ENCODE measurements around the gene BBX. TPM values are rescaled to one million over a fixed set of nuclear protein-coding genes. Genes with fewer than 3 reads are reported as not detected.

The BBX gene
- total RNA-seq, 2 donors from 2014 or later = 94.7 to 226 TPM

GRCh38 chr3:107531917-107532469 lies 9.2 kb downstream of the BBX start:
- intact Hi-C loops (cut with DNase I) = no loop called here

DNA sequence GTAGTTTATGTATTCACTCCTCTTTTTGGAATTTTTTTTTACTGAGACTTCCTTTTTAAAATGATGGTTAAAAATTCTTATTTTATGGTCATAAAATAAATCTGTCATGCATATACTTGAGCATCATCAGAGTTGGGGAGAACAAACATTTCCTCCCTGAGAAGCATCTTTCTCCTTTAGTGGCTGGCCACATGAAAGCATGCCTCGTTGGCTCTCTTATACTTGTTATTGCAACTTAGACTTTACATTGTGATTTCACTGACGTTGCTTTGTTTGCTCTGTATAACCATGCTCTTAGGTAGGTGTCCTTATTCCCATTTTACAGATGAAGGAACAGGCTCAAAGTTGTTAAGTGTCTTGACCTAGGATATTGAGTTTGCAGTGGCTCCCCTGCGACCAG lies 18.1 kb downstream of the BBX start:
- Histone ChIP-seq H3K27me3 (replicated peaks; ENCODE audit: insufficient read depth) (no peaks in the 10 kb centered on the region), H3K36me3 (no peaks in the 10 kb centered on the region), H3K4me1 (replicated peaks) (no peaks in the 10 kb centered on the region), H3K27ac (no peak overlapping the region), H3K9me3 (no peaks in the 10 kb centered on the region), H3K4me3 (no peak overlapping the region)
- intact Hi-C loops (cut with DNase I) = no loop called here
- no peak for DNase-seq (ENCODE audit: low spot score)
- no peak for TF ChIP-seq CTCF (IDR thresholded peaks at IDR 0.05)
- TF ChIP-seq POLR2AphosphoS5 (IDR thresholded peaks at IDR 0.05) = no peak
- no peak for TF ChIP-seq POLR2A (IDR thresholded peaks at IDR 0.05)
- 63% methylated on average over 3 of the region's 3 CpGs for WGBS

More at GRCh38 chr3:107531917-107532469, 9.2 kb downstream of the BBX start:
- H3K27me3 ChIP-seq (replicated peaks; ENCODE audit: insufficient read depth) = no peaks in the 10 kb centered on the region
- H3K36me3 ChIP-seq = no peaks in the 10 kb centered on the region
- TF ChIP-seq CTCF (IDR thresholded peaks at IDR 0.05) (no peak), POLR2A (IDR thresholded peaks at IDR 0.05) (no peak), POLR2AphosphoS5 (IDR thresholded peaks at IDR 0.05) (no peak)
- H3K4me1 ChIP-seq (replicated peaks) = no peaks in the 10 kb centered on the region
- no peaks in the 10 kb centered on the region for H3K9me3 ChIP-seq
- 94% methylated on average over 9 of the region's 9 CpGs for WGBS
- DNase-seq (ENCODE audit: low spot score) = no peak
- H3K27ac ChIP-seq = no peak overlapping the region
- H3K4me3 ChIP-seq = no peak overlapping the region

GRCh38 chr3:107542665-107543064 lies 19.9 kb downstream of the BBX start:
- Histone ChIP-seq H3K4me3 (no peak overlapping the region), H3K27ac (no peak overlapping the region), H3K36me3 (no peaks in the 10 kb centered on the region), H3K4me1 (replicated peaks) (no peaks in the 10 kb centered on the region), H3K27me3 (replicated peaks; ENCODE audit: insufficient read depth) (no peaks in the 10 kb centered on the region), H3K9me3 (no peaks in the 10 kb centered on the region)
- TF ChIP-seq POLR2AphosphoS5 (IDR thresholded peaks at IDR 0.05) (no peak), CTCF (IDR thresholded peaks at IDR 0.05) (no peak), POLR2A (IDR thresholded peaks at IDR 0.05) (no peak)
- 74% methylated on average over 2 of the region's 2 CpGs for WGBS
- intact Hi-C loops (cut with DNase I) = no loop called here
- no peak for DNase-seq (ENCODE audit: low spot score)

DNA sequence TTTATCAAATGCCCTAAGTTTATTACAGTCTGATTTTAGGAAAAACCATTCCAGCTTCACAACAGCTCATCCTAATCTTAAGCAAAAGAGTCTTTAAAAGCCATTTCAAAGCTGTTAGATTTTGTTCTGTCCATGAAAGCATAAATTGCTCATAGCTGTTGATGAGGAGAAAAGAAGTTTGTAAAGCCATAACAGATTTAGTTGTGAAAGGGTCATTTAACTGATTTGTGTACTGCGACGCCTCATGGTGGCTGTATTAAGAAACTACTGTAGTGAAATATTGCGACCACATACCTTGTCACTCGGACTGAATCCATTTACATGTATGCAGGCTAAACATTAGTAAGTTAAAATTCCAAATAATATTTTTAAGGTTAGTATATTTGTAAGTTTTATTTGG lies 20.9 kb downstream of the BBX start:
- intact Hi-C loops (cut with DNase I) = no loop called here
- H3K36me3 ChIP-seq = no peaks in the 10 kb centered on the region
- H3K27me3 ChIP-seq (replicated peaks; ENCODE audit: insufficient read depth) = no peaks in the 10 kb centered on the region
- no peaks in the 10 kb centered on the region for H3K9me3 ChIP-seq
- H3K27ac ChIP-seq = no peak overlapping the region
- DNase-seq (ENCODE audit: low spot score) = no peak
- no peak for TF ChIP-seq POLR2A (IDR thresholded peaks at IDR 0.05)
- TF ChIP-seq CTCF (IDR thresholded peaks at IDR 0.05) = peak in 2 of 4 experiments; percentile 17 to 20
- no peak for TF ChIP-seq POLR2AphosphoS5 (IDR thresholded peaks at IDR 0.05)
- no peak overlapping the region for H3K4me3 ChIP-seq
- 82% methylated on average over 4 of the region's 4 CpGs for WGBS
- no peaks in the 10 kb centered on the region for H3K4me1 ChIP-seq (replicated peaks)

DNA sequence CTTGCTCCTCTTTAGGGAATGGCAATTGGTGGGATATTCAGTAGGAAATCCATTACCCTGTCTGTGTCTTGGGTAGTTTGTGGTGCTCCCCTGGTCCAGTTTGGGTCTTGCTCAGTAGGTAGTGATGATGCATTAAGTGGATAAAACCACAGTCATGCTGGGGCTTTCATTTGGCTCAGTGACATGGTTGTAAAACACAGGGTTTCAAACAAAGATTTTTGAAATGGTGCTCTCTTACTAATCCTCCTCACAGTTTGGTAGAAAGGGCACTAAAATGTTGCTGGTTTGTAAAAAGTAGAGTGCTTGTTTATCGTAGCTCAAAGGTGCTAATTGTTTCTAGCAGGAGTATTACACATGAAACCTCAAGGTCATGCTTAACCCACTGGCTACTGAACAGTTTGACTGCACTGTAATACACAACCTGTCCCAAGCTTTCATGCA lies 22.9 kb downstream of the BBX start:
- no peaks in the 10 kb centered on the region for H3K27me3 ChIP-seq (replicated peaks; ENCODE audit: insufficient read depth)
- no peaks in the 10 kb centered on the region for H3K4me1 ChIP-seq (replicated peaks)
- no peak for DNase-seq (ENCODE audit: low spot score)
- H3K36me3 ChIP-seq = no peaks in the 10 kb centered on the region
- H3K27ac ChIP-seq = no peak overlapping the region
- no peaks in the 10 kb centered on the region for H3K9me3 ChIP-seq
- intact Hi-C loops (cut with DNase I) = no loop called here
- TF ChIP-seq POLR2AphosphoS5 (IDR thresholded peaks at IDR 0.05) = no peak
- TF ChIP-seq CTCF (IDR thresholded peaks at IDR 0.05) = no peak
- no peak for TF ChIP-seq POLR2A (IDR thresholded peaks at IDR 0.05)
- 40% methylated on average over 1 of the region's 1 CpG for WGBS
- no peak overlapping the region for H3K4me3 ChIP-seq
